ENCODE results near the gene TM9SF1.

TM9SF1 gene

DNA sequence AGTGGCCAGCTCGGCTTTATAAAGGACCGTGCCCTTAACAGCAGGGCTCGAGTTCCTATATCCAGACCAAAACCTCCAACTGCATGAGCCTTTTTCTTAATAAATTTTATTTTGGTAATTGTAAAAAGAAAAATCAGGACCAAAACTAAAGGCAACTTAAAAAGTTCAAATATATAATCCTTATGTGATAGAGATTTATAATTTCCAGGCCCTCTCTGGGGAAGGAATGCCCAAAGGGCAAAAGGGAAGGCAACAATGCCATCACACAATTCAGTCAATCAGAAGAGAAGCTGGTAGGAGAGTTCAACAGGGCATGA, 6.2 kb downstream of the TM9SF1 start:
- CTCF ChIA-PET = interaction anchor here (0.7 to 0.9 kb wide), 2 partner anchors 9 to 119 kb away, joined by 3 read pairs; partner anchors contain the start of gene CIDEB

DNA sequence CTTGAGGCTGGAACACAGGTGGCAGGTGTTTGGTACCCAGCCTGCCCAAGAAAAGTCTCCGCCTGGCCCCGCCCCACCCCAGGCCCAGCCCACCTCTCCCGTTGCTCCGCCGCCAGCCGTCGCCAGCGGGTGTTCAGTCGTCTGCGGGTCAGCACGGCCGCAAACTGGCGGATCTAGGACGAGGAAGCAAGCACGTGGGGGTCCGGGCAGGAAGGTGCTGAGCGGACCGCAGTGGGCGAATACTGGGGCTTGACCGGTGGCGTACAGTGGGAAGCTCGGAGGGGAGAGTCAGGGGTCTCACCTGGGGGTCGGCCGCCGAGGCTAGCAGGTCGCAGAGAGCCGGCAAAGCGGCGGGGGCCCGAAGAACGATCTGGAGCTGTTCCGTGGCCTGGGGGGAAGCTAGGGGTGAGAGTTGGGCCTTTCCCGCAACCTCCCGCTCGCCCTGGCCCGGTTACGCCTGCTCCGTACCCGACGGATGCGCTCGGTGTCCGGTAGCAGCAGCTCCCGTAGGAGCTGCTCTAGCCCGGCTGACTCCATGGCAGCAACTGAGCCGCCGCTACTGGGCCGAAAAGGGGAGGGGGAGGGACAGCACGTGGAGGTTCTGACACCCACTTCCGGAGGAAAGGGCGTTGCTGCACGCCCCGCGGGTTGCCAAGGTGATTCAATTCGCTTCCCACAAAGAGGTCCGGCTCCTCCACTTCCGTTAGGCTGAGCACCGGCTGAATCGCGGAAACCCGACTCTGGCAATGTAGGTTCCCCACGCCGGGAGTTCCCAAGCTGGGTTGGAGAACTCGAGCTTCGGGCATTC, 6.8 kb downstream of the TM9SF1 start, which contains the start of gene IPO4:
TSS of gene IPO4 (minus strand) at position 566 of the 808 bp plus-strand sequence. CDS start at position 537, 29 bp downstream.
- ChIA-PET CTCF (interaction anchor here (0.6 to 0.9 kb wide), 3 partner anchors 8 to 120 kb away, joined by 3 read pairs; partner anchors contain the start of genes CIDEB and MDP1), POLR2A (ENCODE audit: low non-redundant PET) (interaction anchor here (0.5 kb wide), 1 partner anchor 24 kb away, joined by 4 read pairs; no protein-coding TSS in a partner anchor)
- peak; percentile 98 for DNase-seq (ENCODE audit: low spot score)
- TF ChIP-seq, protein P1, sequence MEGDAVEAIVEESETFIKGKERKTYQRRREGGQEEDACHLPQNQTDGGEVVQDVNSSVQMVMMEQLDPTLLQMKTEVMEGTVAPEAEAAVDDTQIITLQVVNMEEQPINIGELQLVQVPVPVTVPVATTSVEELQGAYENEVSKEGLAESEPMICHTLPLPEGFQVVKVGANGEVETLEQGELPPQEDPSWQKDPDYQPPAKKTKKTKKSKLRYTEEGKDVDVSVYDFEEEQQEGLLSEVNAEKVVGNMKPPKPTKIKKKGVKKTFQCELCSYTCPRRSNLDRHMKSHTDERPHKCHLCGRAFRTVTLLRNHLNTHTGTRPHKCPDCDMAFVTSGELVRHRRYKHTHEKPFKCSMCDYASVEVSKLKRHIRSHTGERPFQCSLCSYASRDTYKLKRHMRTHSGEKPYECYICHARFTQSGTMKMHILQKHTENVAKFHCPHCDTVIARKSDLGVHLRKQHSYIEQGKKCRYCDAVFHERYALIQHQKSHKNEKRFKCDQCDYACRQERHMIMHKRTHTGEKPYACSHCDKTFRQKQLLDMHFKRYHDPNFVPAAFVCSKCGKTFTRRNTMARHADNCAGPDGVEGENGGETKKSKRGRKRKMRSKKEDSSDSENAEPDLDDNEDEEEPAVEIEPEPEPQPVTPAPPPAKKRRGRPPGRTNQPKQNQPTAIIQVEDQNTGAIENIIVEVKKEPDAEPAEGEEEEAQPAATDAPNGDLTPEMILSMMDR (conservative IDR thresholded peaks at IDR 0.05; ENCODE audit: low read depth) = no peak
- H3K27ac ChIP-seq = peak within 1 kb of the TSS; percentile 78

More for the DNA sequence above, 6.2 kb downstream of the TM9SF1 start:
- TF ChIP-seq, protein P1 (conservative IDR thresholded peaks at IDR 0.05; ENCODE audit: low read depth) = no peak
- H3K27ac ChIP-seq = peak overlapping the region; percentile 78
- POLR2A ChIA-PET (ENCODE audit: low non-redundant PET) = interaction anchor here (0.5 kb wide), 1 partner anchor 23 kb away, joined by 4 read pairs; no protein-coding TSS in a partner anchor
- no peak for DNase-seq (ENCODE audit: low spot score)

DNA sequence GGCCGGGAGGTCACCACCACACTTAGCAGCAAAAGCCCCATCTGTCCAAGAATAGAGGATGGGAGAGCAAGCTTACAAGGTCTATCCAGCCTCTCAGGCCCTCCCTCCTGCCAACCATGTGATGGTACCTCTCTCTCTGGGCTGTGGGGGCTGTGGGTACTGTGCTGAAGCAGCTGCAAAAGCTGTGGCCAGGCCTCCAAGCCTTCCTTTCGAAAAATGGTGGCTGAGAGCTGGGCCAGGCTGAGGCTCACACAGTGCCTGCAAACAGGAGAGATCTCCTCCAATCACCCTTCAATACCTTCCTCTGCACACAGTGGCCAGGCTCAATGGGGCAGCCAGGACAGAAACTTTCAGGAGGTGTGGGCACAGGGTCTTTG, 7.7 kb downstream of the TM9SF1 start:
- ChIA-PET POLR2A (ENCODE audit: low non-redundant PET) (no interaction called here), CTCF (interaction anchor here (0.6 kb wide), 1 partner anchor 74 kb away, joined by 3 read pairs; no protein-coding TSS in a partner anchor)
- TF ChIP-seq, protein P1 (conservative IDR thresholded peaks at IDR 0.05; ENCODE audit: low read depth) = no peak
- no peak for DNase-seq (ENCODE audit: low spot score)
- peak overlapping the region; percentile 78 for H3K27ac ChIP-seq

DNA sequence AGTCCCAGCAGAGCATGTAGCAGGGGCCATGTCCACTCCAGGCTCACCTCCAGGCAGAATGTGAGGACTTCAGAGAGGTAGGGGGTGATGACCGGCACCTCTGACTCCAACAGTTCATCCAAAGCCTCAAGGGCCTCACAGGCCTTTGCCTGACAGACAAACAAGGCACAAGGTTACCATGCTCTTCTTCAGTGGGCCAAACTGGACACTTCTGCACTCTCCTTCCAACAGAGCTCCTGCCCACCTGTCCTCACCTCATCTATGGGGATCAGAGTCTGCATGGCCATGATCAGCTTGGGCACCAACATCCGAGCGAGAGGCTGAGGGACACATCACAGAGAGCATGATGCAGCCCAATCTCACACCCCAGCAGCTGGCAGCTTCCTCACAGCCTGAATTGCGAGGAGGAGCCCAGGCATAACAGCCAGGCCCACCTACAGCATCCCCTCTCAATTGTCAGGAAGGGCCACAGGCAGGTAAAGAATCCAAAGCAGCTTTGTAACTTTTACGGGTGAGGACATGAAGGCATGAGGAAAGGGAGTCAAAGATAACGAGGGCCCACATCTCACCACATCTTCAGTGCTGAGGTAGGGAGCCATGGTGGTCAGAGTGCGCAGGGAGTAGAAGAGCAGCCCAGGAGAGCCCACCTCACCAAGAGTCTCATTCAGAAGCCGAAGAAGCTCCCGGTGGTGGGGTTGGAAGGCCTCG, 8.3 kb downstream of the TM9SF1 start:
- POLR2A ChIA-PET (ENCODE audit: low non-redundant PET) = no interaction called here

DNA sequence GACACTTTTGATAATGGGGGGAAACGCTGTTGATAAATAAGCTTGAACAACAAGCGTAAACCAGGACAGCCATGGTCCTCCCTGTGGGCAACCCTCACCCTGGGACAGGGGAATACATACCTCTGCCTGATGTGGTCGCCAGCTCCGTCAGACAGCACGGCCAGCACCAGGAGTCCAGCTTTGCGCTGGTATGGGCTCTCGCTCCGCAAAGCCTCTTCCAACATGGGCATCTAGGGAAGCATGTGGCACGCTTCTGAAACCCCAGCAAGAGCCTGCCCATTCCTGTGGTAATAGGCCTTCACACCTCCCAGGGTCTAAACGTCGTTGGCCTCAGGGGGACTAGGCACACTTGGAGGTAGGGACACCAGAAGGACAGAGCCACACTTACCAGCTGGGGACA, 9.5 kb downstream of the TM9SF1 start:
- no peak for DNase-seq (ENCODE audit: low spot score)
- ChIA-PET CTCF (no interaction called here), POLR2A (ENCODE audit: low non-redundant PET) (no interaction called here)

More for the DNA sequence above, 8.3 kb downstream of the TM9SF1 start:
- TF ChIP-seq, protein P1 (conservative IDR thresholded peaks at IDR 0.05; ENCODE audit: low read depth) = no peak
- DNase-seq (ENCODE audit: low spot score) = no peak
- H3K27ac ChIP-seq = peak overlapping the region; percentile 78
- CTCF ChIA-PET = interaction anchor here (0.6 kb wide), 1 partner anchor 74 kb away, joined by 3 read pairs; no protein-coding TSS in a partner anchor

DNA sequence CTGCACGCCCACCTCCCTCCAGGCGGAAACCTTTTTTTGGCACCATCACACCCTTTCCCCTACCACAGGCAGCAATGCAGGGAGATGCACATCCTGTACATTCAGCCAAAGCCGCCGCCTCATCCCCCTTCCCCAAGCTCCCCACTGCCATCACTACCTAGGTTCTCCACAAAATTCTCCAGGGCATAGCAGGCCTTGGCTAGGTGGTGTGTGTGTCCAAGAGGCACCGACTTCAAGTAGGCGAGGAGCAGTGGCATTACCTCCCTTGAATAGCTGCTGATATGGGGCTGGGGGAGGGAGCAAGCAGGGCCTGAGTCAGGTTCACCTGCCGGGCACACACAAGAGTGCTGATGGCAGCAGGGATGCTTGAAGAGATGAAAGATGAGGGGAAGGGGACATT, 10.2 kb downstream of the TM9SF1 start:
- TF ChIP-seq, protein P1 (conservative IDR thresholded peaks at IDR 0.05; ENCODE audit: low read depth) = no peak
- ChIA-PET POLR2A (ENCODE audit: low non-redundant PET) (no interaction called here), CTCF (no interaction called here)
- no peak overlapping the region for H3K27ac ChIP-seq
- no peak for DNase-seq (ENCODE audit: low spot score)

More for the DNA sequence above, 9.5 kb downstream of the TM9SF1 start:
- TF ChIP-seq, protein P1 (conservative IDR thresholded peaks at IDR 0.05; ENCODE audit: low read depth) = no peak
- no peak overlapping the region for H3K27ac ChIP-seq
